NT2/D1 (cell line): ENCODE results near the gene RNPEPL1.

Experiments
- SUZ12 ChIP-seq: IDR thresholded peaks from 2 replicates; pipeline ENCODE4 v1.6.1; 2011; ENCODE audit not compliant: insufficient read length, insufficient read depth; ENCODE audit errors: extremely low read depth
- YY1 ChIP-seq: IDR thresholded peaks from 2 replicates; pipeline ENCODE4 v1.6.1; 2011; ENCODE audit not compliant: insufficient read length, insufficient read depth

GRCh38 chr2:240588006-240588655, 19.8 kb downstream of the RNPEPL1 start:
- TF ChIP-seq YY1: no peak
- TF ChIP-seq SUZ12: no peak
